Measurements from ENCODE around the gene TGFBR1.
A peak's percentile ranks its signal among the peaks of the same experiment; 100 is the strongest.

The TGFBR1 gene

DNA sequence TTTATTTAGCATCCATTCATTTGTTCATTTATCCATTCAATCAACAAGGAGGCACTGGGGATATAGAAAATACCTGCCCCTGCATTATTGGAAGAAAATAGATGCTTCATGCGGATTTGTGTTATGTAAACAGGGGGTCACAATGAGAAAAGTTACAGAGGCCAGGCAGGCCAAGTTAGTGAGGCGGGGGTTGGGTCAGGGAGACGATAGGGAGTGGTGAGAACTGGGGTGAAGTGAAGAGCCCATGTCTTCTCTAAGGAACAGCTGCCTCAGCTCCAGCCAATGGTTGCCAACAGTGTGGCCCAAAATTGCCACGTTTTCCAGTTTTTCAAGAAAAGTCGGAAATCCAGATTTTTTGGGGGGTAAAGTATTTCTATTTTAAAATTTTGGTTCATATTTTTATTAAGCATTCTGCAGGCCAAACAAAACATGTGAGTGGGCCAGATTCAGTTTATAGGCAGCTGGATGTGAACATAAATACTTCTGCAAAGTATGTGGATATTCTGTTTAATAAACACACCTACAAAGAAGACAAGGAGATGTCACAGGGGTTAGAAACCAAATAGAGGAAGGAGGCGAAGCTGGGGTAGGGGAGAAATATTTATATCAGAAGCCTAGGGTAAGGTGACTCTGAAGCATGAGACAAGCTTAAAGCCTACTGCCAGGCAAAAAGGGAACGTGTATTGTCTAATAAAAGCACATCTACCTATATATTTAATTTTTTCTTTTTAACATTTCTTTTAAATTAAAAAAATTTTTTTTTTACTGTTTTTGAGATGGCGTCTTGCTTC lies 72.9 kb downstream of the TGFBR1 start:
- Histone ChIP-seq H3K9ac (ENCODE audit: low read depth, low read length) (no peak overlapping the region), H3K4me1 (ENCODE audit: control insufficient read depth, insufficient read depth, low read length) (no peaks in the 10 kb centered on the region), H3K9me3 (replicated peaks; ENCODE audit: low read length) (no peaks in the 10 kb centered on the region), H3K27me3 (ENCODE audit: control insufficient read depth, insufficient read depth, low read length) (peaks cover 12% of the 10 kb centered on the region), H3K4me3 (ENCODE audit: low read length) (no peak overlapping the region), H3K36me3 (ENCODE audit: insufficient read depth, low read length) (no peaks in the 10 kb centered on the region), H3K4me2 (ENCODE audit: low read length) (no peak overlapping the region)

DNA sequence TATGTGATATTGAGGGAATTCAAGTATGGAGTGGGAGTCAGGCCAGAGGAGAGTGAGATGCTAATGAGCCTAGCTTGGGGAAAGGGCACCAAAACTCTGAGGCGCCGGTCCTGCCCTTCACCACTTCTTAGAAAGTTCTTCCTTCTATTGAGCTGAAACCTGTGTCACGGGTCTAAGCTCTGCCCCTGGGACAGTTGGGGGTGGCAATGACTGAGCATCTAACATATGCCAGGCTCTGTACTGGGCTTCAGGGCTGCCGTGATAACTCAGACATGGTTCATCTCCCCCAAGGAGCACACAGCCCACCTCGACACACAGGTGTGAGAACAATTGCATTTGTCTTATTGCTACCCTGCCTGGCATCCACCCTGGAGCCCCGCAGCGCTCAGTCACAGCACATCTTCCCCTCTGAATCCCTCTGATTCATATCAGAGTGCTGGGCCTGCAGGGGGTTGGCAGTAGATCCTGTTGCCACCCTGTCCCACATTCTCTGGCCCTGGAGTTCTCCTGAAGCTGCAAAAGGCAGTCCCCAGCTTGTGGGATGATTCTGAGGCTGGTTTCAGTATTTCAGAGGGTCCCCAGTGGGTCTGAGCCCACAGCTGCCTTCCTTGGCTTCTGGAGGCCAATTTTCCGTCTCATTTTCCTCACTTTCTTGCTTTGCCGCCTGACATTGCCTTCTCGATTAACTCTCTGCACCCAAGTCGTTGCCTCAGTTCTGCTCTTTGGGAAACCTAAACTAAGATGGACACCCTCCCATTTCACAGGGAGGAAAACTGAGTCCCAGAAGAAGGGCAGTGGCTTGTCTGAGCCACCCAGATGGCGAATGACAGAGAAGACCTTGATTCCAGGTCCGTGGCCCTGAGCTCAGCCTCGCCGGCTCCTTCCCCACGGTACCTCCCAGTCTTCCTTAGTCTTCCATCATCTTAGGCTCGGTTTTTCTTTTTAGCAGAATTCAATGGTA lies 74.3 kb downstream of the TGFBR1 start:
- H3K4me2 ChIP-seq (ENCODE audit: low read length), result no peak overlapping the region
- peaks cover 3% of the 10 kb centered on the region for H3K27me3 ChIP-seq (ENCODE audit: control insufficient read depth, insufficient read depth, low read length)
- no peak overlapping the region for H3K9ac ChIP-seq (ENCODE audit: low read depth, low read length)
- H3K9me3 ChIP-seq (replicated peaks; ENCODE audit: low read length), result no peaks in the 10 kb centered on the region
- H3K4me1 ChIP-seq (ENCODE audit: control insufficient read depth, insufficient read depth, low read length), result peaks cover 4% of the 10 kb centered on the region
- H3K4me3 ChIP-seq (ENCODE audit: low read length), result no peak overlapping the region
- no peaks in the 10 kb centered on the region for H3K36me3 ChIP-seq (ENCODE audit: insufficient read depth, low read length)

DNA sequence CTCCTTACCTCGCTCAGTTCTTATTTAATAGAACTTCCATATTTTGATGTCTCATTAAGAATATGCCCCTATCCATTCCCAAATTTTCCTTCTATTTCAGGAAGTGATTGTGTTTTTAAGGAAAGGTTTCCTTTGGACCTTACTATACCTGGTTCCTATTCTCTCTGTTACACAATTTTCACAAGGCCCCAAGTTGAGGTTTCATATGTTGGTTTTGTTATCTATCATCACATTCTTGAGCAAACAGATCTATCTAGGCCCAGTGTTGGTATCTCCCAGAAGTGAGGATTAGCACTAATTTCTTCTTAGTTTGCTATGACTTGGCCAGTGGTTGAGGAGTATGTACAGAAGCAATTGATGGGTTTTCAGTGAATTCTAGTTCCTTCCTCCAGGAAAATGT lies 75.3 kb downstream of the TGFBR1 start:
- Histone ChIP-seq H3K9ac (ENCODE audit: low read depth, low read length) (no peak overlapping the region), H3K4me3 (ENCODE audit: low read length) (no peak overlapping the region), H3K4me1 (ENCODE audit: control insufficient read depth, insufficient read depth, low read length) (peaks cover 10% of the 10 kb centered on the region), H3K36me3 (ENCODE audit: insufficient read depth, low read length) (no peaks in the 10 kb centered on the region), H3K9me3 (replicated peaks; ENCODE audit: low read length) (no peaks in the 10 kb centered on the region), H3K4me2 (ENCODE audit: low read length) (no peak overlapping the region), H3K27me3 (ENCODE audit: control insufficient read depth, insufficient read depth, low read length) (peaks cover 3% of the 10 kb centered on the region)

DNA sequence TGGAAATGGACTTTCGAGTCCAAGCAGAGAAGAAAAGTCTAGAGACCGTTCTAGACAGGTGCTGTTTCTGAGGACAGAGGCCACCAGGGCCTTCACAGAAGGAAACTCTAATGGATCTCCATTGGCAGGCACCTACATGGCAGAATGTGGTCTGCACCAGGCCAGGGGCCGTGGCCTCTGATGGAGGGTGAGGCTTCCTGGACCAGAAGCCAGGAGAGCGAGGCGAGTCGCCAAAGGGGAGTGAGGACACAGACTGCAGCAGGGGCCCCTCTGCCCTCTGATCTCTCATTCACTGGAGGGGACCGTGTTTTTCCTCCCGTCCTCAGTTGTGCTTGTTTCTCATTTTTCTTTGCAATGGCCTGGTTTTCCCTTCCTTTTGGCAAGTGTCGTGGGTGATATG lies 75.7 kb downstream of the TGFBR1 start:
- H3K9ac ChIP-seq (ENCODE audit: low read depth, low read length), result no peak overlapping the region
- no peaks in the 10 kb centered on the region for H3K36me3 ChIP-seq (ENCODE audit: insufficient read depth, low read length)
- no peaks in the 10 kb centered on the region for H3K9me3 ChIP-seq (replicated peaks; ENCODE audit: low read length)
- H3K27me3 ChIP-seq (ENCODE audit: control insufficient read depth, insufficient read depth, low read length), result peaks cover 3% of the 10 kb centered on the region
- H3K4me3 ChIP-seq (ENCODE audit: low read length), result no peak overlapping the region
- H3K4me1 ChIP-seq (ENCODE audit: control insufficient read depth, insufficient read depth, low read length), result peaks cover 10% of the 10 kb centered on the region
- H3K4me2 ChIP-seq (ENCODE audit: low read length), result no peak overlapping the region

DNA sequence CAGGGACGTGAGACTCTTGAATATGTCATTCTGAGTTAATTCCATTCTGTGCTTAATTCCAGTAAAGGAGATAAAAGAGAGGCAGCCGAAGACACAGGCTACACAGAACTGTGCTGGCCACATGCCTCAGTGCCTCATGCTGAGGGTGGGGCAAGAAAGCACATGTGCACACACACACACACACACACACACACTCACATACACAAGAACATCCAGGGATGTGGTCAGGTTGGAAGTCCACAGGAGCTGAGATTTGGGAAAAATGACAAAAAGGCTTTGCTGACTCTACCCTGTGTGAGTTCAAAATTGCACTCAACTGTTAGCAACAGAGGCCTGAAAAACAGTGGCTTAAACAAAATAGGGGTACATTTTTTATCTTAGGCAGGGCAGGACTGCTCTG lies 76.3 kb downstream of the TGFBR1 start:
- Histone ChIP-seq H3K9me3 (replicated peaks; ENCODE audit: low read length) (no peaks in the 10 kb centered on the region), H3K27me3 (ENCODE audit: control insufficient read depth, insufficient read depth, low read length) (peaks cover 3% of the 10 kb centered on the region), H3K4me3 (ENCODE audit: low read length) (no peak overlapping the region), H3K4me1 (ENCODE audit: control insufficient read depth, insufficient read depth, low read length) (peaks cover 10% of the 10 kb centered on the region), H3K4me2 (ENCODE audit: low read length) (no peak overlapping the region), H3K36me3 (ENCODE audit: insufficient read depth, low read length) (no peaks in the 10 kb centered on the region), H3K9ac (ENCODE audit: low read depth, low read length) (no peak overlapping the region)

DNA sequence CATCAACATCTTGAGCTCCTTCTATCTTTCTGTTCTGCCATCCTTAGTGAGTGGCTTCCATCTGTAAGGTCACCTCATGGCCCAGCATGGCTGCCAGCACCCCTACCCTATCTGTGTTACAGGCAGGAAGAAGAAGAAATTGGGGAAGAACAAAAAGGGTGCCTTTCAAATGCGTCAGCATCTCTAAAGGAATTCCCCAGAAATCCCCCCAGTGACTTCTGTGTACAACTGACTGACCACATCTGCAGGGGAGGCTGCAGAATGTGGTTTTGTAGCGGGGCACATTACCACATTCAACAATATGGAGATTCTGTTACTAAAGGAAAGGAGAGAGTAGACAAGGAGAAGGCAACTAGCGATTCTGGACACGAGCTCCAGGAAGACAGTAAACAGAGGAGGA lies 76.7 kb downstream of the TGFBR1 start:
- H3K36me3 ChIP-seq (ENCODE audit: insufficient read depth, low read length), result no peaks in the 10 kb centered on the region

DNA sequence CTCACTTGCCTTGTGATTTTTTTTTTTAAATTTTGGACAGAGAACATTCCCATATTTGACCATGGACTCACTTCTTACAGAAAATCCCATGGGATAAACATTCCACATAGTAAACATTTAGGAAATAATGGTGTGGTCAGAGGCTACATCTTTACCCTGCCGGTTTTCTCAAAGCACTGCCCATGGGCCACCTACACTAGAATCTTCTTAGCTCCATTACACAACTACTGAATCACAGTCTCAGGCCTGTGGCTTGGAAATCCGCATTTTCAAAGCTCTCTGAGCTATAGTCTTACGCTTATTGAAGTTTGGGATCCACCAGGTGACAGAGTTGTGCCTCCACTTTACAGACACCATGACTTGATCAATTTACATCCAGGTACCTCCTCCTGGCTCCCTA lies 77.4 kb downstream of the TGFBR1 start:
- H3K4me1 ChIP-seq (ENCODE audit: control insufficient read depth, insufficient read depth, low read length), result peaks cover 10% of the 10 kb centered on the region
- H3K9me3 ChIP-seq (replicated peaks; ENCODE audit: low read length), result no peaks in the 10 kb centered on the region
- no peak overlapping the region for H3K9ac ChIP-seq (ENCODE audit: low read depth, low read length)
- peaks cover 3% of the 10 kb centered on the region for H3K27me3 ChIP-seq (ENCODE audit: control insufficient read depth, insufficient read depth, low read length)
- H3K4me2 ChIP-seq (ENCODE audit: low read length), result no peak overlapping the region
- H3K36me3 ChIP-seq (ENCODE audit: insufficient read depth, low read length), result no peaks in the 10 kb centered on the region
- no peak overlapping the region for H3K4me3 ChIP-seq (ENCODE audit: low read length)

More for the DNA sequence above, 76.7 kb downstream of the TGFBR1 start:
- Histone ChIP-seq H3K4me2 (ENCODE audit: low read length) (no peak overlapping the region), H3K4me1 (ENCODE audit: control insufficient read depth, insufficient read depth, low read length) (peaks cover 10% of the 10 kb centered on the region), H3K9ac (ENCODE audit: low read depth, low read length) (no peak overlapping the region), H3K9me3 (replicated peaks; ENCODE audit: low read length) (no peaks in the 10 kb centered on the region), H3K4me3 (ENCODE audit: low read length) (no peak overlapping the region), H3K27me3 (ENCODE audit: control insufficient read depth, insufficient read depth, low read length) (peaks cover 3% of the 10 kb centered on the region)

DNA sequence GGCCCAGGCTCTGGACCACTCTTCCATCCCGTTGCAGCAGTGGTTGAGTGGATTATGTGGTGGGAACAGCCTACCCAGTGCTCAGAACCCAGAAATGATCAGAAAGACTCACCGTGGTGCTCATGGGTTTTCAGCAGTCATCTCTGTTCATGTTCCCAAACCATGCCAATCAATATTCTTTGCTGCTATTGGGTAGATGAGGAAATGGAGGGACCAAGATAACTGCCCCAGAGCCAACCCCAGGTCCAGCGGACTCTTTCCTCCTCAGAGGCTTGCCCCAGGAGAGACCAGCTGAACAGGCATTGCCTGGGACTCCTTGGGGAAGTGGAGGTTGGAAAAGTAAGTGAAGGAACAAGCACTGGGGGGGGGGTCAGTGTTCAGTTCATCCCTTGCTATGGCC lies 78.7 kb downstream of the TGFBR1 start:
- H3K9ac ChIP-seq (ENCODE audit: low read depth, low read length), result peak overlapping the region; percentile 53
- no peaks in the 10 kb centered on the region for H3K36me3 ChIP-seq (ENCODE audit: insufficient read depth, low read length)
- H3K9me3 ChIP-seq (replicated peaks; ENCODE audit: low read length), result no peaks in the 10 kb centered on the region
- peaks cover 11% of the 10 kb centered on the region for H3K27me3 ChIP-seq (ENCODE audit: control insufficient read depth, insufficient read depth, low read length)
- no peak overlapping the region for H3K4me2 ChIP-seq (ENCODE audit: low read length)
- peaks cover 10% of the 10 kb centered on the region for H3K4me1 ChIP-seq (ENCODE audit: control insufficient read depth, insufficient read depth, low read length)
- H3K4me3 ChIP-seq (ENCODE audit: low read length), result no peak overlapping the region

DNA sequence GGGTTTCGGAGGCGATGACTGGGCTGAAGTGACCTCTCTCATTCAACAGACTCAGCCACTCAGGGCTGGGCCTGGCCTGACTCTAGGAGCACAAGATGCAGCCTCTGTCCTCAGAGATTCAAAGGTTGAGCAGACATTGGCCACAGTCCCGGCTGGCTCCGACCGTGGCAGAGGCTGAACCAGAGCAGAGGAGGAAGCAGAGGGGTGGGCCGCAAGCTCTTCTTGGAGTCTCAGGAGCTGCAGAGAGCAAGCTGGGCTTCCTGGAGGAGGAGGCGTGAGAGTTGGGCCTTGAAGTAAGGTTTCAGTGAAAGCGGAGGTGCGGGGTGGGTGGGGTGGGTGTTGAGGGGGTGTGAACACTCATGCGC lies 79.2 kb downstream of the TGFBR1 start:
- peaks cover 16% of the 10 kb centered on the region for H3K27me3 ChIP-seq (ENCODE audit: control insufficient read depth, insufficient read depth, low read length)
- H3K4me1 ChIP-seq (ENCODE audit: control insufficient read depth, insufficient read depth, low read length), result peaks cover 10% of the 10 kb centered on the region
- H3K4me3 ChIP-seq (ENCODE audit: low read length), result no peak overlapping the region
- no peak overlapping the region for H3K4me2 ChIP-seq (ENCODE audit: low read length)
- no peaks in the 10 kb centered on the region for H3K36me3 ChIP-seq (ENCODE audit: insufficient read depth, low read length)
- peak overlapping the region; percentile 53 for H3K9ac ChIP-seq (ENCODE audit: low read depth, low read length)
- H3K9me3 ChIP-seq (replicated peaks; ENCODE audit: low read length), result no peaks in the 10 kb centered on the region

DNA sequence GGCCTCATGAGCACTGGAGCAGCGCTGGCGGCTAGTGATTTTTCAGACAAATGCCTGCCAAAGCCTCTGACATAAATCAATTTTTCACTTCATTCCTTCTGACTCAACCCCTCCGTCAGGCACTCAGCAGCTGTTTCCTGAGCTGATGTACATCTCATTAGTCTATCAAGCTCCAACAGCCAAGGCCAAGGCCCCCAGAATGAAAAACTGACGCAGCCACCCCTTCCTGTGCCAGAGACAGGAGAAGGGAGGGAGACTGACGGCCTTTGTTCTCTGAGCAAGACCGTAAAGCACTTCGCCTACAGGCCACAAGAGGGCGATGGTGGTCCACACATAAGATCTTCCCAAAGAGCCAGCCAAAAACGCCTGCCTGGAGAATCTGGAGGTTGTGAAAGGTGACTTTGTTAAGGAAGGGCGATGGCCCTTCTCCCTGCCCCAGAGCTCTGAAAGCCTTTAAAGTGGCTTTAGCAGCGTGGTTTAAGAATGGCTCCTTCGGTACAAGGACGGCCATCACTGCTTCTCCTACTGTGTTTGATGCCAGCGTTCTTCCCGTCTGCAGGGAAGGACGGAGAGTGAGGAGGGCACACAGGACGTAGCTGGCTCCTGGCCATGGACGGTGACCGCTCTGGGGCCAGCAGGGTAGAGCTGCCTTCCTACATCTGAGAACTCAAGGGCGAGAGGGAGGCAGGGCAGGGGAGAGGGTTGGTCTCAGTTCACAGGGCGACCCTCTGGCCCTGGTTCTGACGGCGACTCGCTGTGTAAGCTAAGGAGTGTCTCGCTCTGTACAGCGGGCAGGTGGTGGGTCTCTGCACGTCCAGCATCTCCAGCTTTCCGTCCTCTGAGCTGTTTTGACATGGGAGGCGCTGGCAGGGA lies 79.8 kb downstream of the TGFBR1 start:
- peaks cover 14% of the 10 kb centered on the region for H3K27me3 ChIP-seq (ENCODE audit: control insufficient read depth, insufficient read depth, low read length)

DNA sequence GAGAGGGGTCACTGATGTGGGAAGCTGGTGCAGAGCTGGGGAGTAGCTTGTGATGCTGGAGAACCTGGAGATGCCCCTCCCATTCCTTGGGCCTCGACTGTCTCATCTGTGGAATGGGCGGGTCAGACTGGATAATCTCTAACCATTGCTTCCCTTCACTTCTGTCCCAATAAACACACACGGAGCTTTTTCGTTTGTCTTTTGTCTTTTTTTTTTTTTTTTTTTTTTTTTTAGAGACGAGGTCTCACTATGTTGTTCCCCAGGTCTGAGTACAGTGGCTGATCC lies 80.4 kb downstream of the TGFBR1 start:
- Histone ChIP-seq H3K9me3 (replicated peaks; ENCODE audit: low read length) (no peaks in the 10 kb centered on the region), H3K4me3 (ENCODE audit: low read length) (peak overlapping the region; percentile 65), H3K36me3 (ENCODE audit: insufficient read depth, low read length) (no peaks in the 10 kb centered on the region), H3K9ac (ENCODE audit: low read depth, low read length) (peak overlapping the region; percentile 51), H3K4me1 (ENCODE audit: control insufficient read depth, insufficient read depth, low read length) (peaks cover 14% of the 10 kb centered on the region), H3K4me2 (ENCODE audit: low read length) (peak overlapping the region; percentile 87), H3K27me3 (ENCODE audit: control insufficient read depth, insufficient read depth, low read length) (peaks cover 14% of the 10 kb centered on the region)

More for the DNA sequence above, 79.8 kb downstream of the TGFBR1 start:
- Histone ChIP-seq H3K9me3 (replicated peaks; ENCODE audit: low read length) (no peaks in the 10 kb centered on the region), H3K4me1 (ENCODE audit: control insufficient read depth, insufficient read depth, low read length) (peaks cover 10% of the 10 kb centered on the region), H3K36me3 (ENCODE audit: insufficient read depth, low read length) (no peaks in the 10 kb centered on the region), H3K4me3 (ENCODE audit: low read length) (peak overlapping the region; percentile 65), H3K9ac (ENCODE audit: low read depth, low read length) (peak overlapping the region; percentile 53), H3K4me2 (ENCODE audit: low read length) (peak overlapping the region; percentile 87)
